WTC11 (cell line): Measurements from ENCODE around the gene NR1D1. TPM values are rescaled to one million over a fixed set of nuclear protein-coding genes. Genes with fewer than 3 reads are reported as not detected.
A peak's percentile ranks its signal among the peaks of the same experiment; 100 is the strongest.

Experiments
- ATAC-seq: fragments of 200-7000 bp; cut with Tn5 transposase; 2 replicates; pipeline ENCODE4 v1.10.0; 2021; ENCODE audit warnings: mild to moderate bottlenecking, moderate library complexity
- CTCF ChIA-PET: fragments of 300-600 bp; sonication (Branson Sonifier 250); formaldehyde crosslinking; loops from one replicate; lab custom pipeline; 2021; ENCODE audit warnings: antibody characterized with exemption; lab: Charles Lee
- POLR2A ChIA-PET: fragments of 350-600 bp; sonication (Branson Sonifier 250); formaldehyde crosslinking; loops from one replicate; lab custom pipeline; 2021; ENCODE audit warnings: antibody characterized with exemption; lab: Charles Lee
- DNase-seq: peaks from one replicate; pipeline ENCODE4 v3.0.0; 2021; ENCODE audit warnings: low spot score
- H3K27ac Mint-ChIP-seq: 2 replicates; pipeline ENCODE4 v1.8.0; 2021; ENCODE audit warnings: mixed read lengths
- H3K27me3 Mint-ChIP-seq: 2 replicates; pipeline ENCODE4 v1.8.0; 2021; ENCODE audit warnings: low read depth, mild to moderate bottlenecking, moderate library complexity, mixed read lengths
- H3K36me3 Mint-ChIP-seq: 2 replicates; pipeline ENCODE4 v1.8.0; 2021; ENCODE audit warnings: mixed read lengths
- H3K4me1 Mint-ChIP-seq: 2 replicates; pipeline ENCODE4 v1.8.0; 2022; ENCODE audit warnings: mixed read lengths
- H3K4me3 Mint-ChIP-seq: 2 replicates; pipeline ENCODE4 v1.8.0; 2021; ENCODE audit warnings: mild to moderate bottlenecking, moderate library complexity, mixed read lengths
- H3K9me3 Mint-ChIP-seq: 2 replicates; pipeline ENCODE4 v1.8.0; 2021; ENCODE audit warnings: mixed read lengths
- ARID4B ChIP-seq: sonication (generic); formaldehyde crosslinking; IDR thresholded peaks from 2 replicates; pipeline ENCODE4 v1.8.0; 2023; ENCODE audit warnings: missing genetic modification reagents, mild to moderate bottlenecking, borderline replicate concordance
- CREM ChIP-seq: sonication (generic); formaldehyde crosslinking; IDR thresholded peaks from 2 replicates; pipeline ENCODE4 v1.8.1; 2022; ENCODE audit warnings: mild to moderate bottlenecking, missing genetic modification reagents, moderate library complexity
- EMX1 ChIP-seq: fragments of 250-450 bp; sonication (Bioruptor Pico); IDR thresholded peaks from 2 replicates; pipeline ENCODE4 v1.8.0; 2021; ENCODE audit warnings: mild to moderate bottlenecking
- ETV6 ChIP-seq: sonication (generic); formaldehyde crosslinking; IDR thresholded peaks from 2 replicates; pipeline ENCODE4 v1.8.1; 2022; ENCODE audit warnings: mild to moderate bottlenecking, missing genetic modification reagents
- GTF2I ChIP-seq: fragments of 250-450 bp; sonication (Bioruptor Pico); conservative IDR thresholded peaks from 2 replicates; pipeline ENCODE4 v1.4.0; 2021; ENCODE audit warnings: mild to moderate bottlenecking
- HMGA2 ChIP-seq: fragments of 250-450 bp; sonication (Bioruptor Pico); IDR thresholded peaks from 2 replicates; pipeline ENCODE4 v1.4.0; 2021; ENCODE audit warnings: mild to moderate bottlenecking, moderate library complexity
- JAZF1 ChIP-seq: fragments of 250-450 bp; sonication (Bioruptor Pico); IDR thresholded peaks from 2 replicates; pipeline ENCODE4 v1.9.0; 2021; ENCODE audit warnings: moderate library complexity, mild to moderate bottlenecking, inconsistent platforms
- MAX ChIP-seq: sonication (generic); formaldehyde crosslinking; IDR thresholded peaks from 2 replicates; pipeline ENCODE4 v1.8.0; 2022; ENCODE audit warnings: mild to moderate bottlenecking, missing genetic modification reagents
- NFATC4 ChIP-seq: fragments of 250-450 bp; sonication (Bioruptor Pico); IDR thresholded peaks from 2 replicates; pipeline ENCODE4 v1.9.0; 2021; ENCODE audit warnings: mild to moderate bottlenecking
- OVOL2 ChIP-seq: fragments of 250-450 bp; sonication (Bioruptor Pico); IDR thresholded peaks from 2 replicates; pipeline ENCODE4 v1.9.0; 2021; ENCODE audit warnings: mild to moderate bottlenecking, borderline replicate concordance
- SMAD3 ChIP-seq: sonication (generic); formaldehyde crosslinking; IDR thresholded peaks from 2 replicates; pipeline ENCODE4 v1.8.0; 2022; ENCODE audit warnings: missing genetic modification reagents, mild to moderate bottlenecking, borderline replicate concordance
- SOX15 ChIP-seq: fragments of 250-450 bp; sonication (Bioruptor Pico); IDR thresholded peaks from 2 replicates; pipeline ENCODE4 v1.9.0; 2021; ENCODE audit warnings: mild to moderate bottlenecking
- USF2 ChIP-seq: sonication (generic); formaldehyde crosslinking; IDR thresholded peaks from 2 replicates; pipeline ENCODE4 v1.8.1; 2023; ENCODE audit warnings: mild to moderate bottlenecking, missing genetic modification reagents, moderate library complexity
- ZBTB43 ChIP-seq: sonication (generic); formaldehyde crosslinking; IDR thresholded peaks from 2 replicates; pipeline ENCODE4 v1.8.1; 2023; ENCODE audit warnings: mild to moderate bottlenecking, missing genetic modification reagents
- ZNF263 ChIP-seq: sonication (generic); formaldehyde crosslinking; IDR thresholded peaks from 2 replicates; pipeline ENCODE4 v1.8.1; 2022; ENCODE audit warnings: low read depth, mild to moderate bottlenecking, moderate library complexity, missing genetic modification reagents
- ZNF281 ChIP-seq: sonication (generic); formaldehyde crosslinking; IDR thresholded peaks from 2 replicates; pipeline ENCODE4 v1.8.0; 2023; ENCODE audit warnings: mild to moderate bottlenecking, missing genetic modification reagents
- ZNF317 ChIP-seq: sonication (generic); formaldehyde crosslinking; IDR thresholded peaks from 2 replicates; pipeline ENCODE4 v1.8.1; 2023; ENCODE audit warnings: low read depth, mild to moderate bottlenecking, moderate library complexity, missing genetic modification reagents, borderline replicate concordance
- ZNF396 ChIP-seq: fragments of 250-450 bp; sonication (Bioruptor Pico); IDR thresholded peaks from 2 replicates; pipeline ENCODE4 v1.8.0; 2021; ENCODE audit warnings: mild to moderate bottlenecking, moderate library complexity, borderline replicate concordance
- ZNF416 ChIP-seq: fragments of 250-450 bp; sonication (Bioruptor Pico); IDR thresholded peaks from 2 replicates; pipeline ENCODE4 v1.9.0; 2021; ENCODE audit warnings: mild to moderate bottlenecking, inconsistent platforms
- ZNF423 ChIP-seq: fragments of 250-450 bp; sonication (Bioruptor Pico); IDR thresholded peaks from 2 replicates; pipeline ENCODE4 v2.1.2; 2022; ENCODE audit warnings: mild to moderate bottlenecking, moderate library complexity
- total RNA-seq: library from RNA; stranded (reverse); gene quantifications from 3 replicates; pipeline ENCODE4 v1.2.3, GENCODE V29; 2021

The NR1D1 gene
- total RNA-seq, 1 experiment from 2014 or later, result 5.6 TPM

- TF ChIP-seq ZBTB43 (CRISPR knock-in tag), result 0 out of 2 replicates have a peak, but pooled peaks have one; percentile 33
- 0 out of 2 replicates have a peak, but pooled peaks have one; percentile 27 for TF ChIP-seq CREM (CRISPR knock-in tag)
- TF ChIP-seq GTF2I, result no peak
- TF ChIP-seq ZNF423 (CRISPR knock-in tag), result peak; percentile 55
- TF ChIP-seq ETV6 (CRISPR knock-in tag), result 0 out of 2 replicates have a peak, but pooled peaks have one; percentile 13
- TF ChIP-seq JAZF1 (CRISPR knock-in tag), result no peak
- 0 out of 2 replicates have a peak, but pooled peaks have one; percentile 27 for TF ChIP-seq ZNF263
- TF ChIP-seq OVOL2 (CRISPR knock-in tag), result no peak
These were observed 37.1 kb downstream of the NR1D1 start (continued) for GRCh38 chr17:40063187-40063771.

GRCh38 chr17:40062329-40063186 is 37.8 kb downstream of the NR1D1 start, which contains the start of gene THRA:
THRA (plus strand) TSS chr17:40062965; CDS start chr17:40074489, 11,524 bp downstream.
- DNase-seq (peak; percentile 53), ATAC-seq (peak; percentile 64)
- Mint-ChIP-seq H3K27me3 (peaks cover 32% of the 10 kb centered on the region), H3K4me3 (peak within 1 kb of the TSS; percentile 86), H3K4me1 (peaks cover 62% of the 10 kb centered on the region), H3K36me3 (no peaks in the 10 kb centered on the region), H3K9me3 (no peaks in the 10 kb centered on the region), H3K27ac (no peak within 1 kb of the TSS)
- ChIA-PET POLR2A (interaction anchor here (0.6 to 1.5 kb wide), 6 partner anchors 8 to 61 kb away, joined by 3 to 8 read pairs (median 4); partner anchors contain the start of gene MED24), CTCF (interaction anchor here (0.6 to 11.2 kb wide), 21 partner anchors 8 to 104 kb away, joined by 3 to 252 read pairs (median 5); partner anchors contain the start of genes MED24, MSL1 and NR1D1)
- TF ChIP-seq ZNF396 (CRISPR knock-in tag), result no peak
- no peak for TF ChIP-seq ARID4B (CRISPR knock-in tag)
- TF ChIP-seq ZNF281 (CRISPR knock-in tag), result no peak
- peak; percentile 94 for TF ChIP-seq ZNF423 (CRISPR knock-in tag)

- DNase-seq (no peak), ATAC-seq (no peak)
- no peaks in the 10 kb centered on the region for H3K36me3 Mint-ChIP-seq
- no peak overlapping the region for H3K27ac Mint-ChIP-seq
- peaks cover 59% of the 10 kb centered on the region for H3K4me1 Mint-ChIP-seq
- POLR2A ChIA-PET, result no interaction called here
- CTCF ChIA-PET, result interaction anchor here (0.5 to 11.2 kb wide), 13 partner anchors 7 to 196 kb away, joined by 3 to 252 read pairs (median 10); partner anchors contain the start of gene MED24
- H3K4me3 Mint-ChIP-seq, result peak overlapping the region; percentile 85
- peaks cover 32% of the 10 kb centered on the region for H3K27me3 Mint-ChIP-seq
- no peaks in the 10 kb centered on the region for H3K9me3 Mint-ChIP-seq
- TF ChIP-seq MAX (no peak), SMAD3 (CRISPR knock-in tag) (no peak), EMX1 (CRISPR knock-in tag) (no peak), ZNF416 (CRISPR knock-in tag) (no peak), SOX15 (CRISPR knock-in tag) (no peak), HMGA2 (CRISPR knock-in tag) (no peak), ETV6 (CRISPR knock-in tag) (no peak), USF2 (CRISPR knock-in tag) (no peak), ZNF317 (no peak), NFATC4 (CRISPR knock-in tag) (no peak)
These were observed 38.8 kb downstream of the NR1D1 start for GRCh38 chr17:40061609-40062038.
